DMS153 (cell line): Measurements from ENCODE around the gene HBQ1.
"Not testable (repeated sequence)": the region's sequence is repeated elsewhere in the genome, so short reads cannot be mapped to it uniquely, and the experiment has no call there.

Experiments
- DNase-seq: peaks from one replicate; lab custom pipeline; 2025; lab: John Stamatoyannopoulos, UW

Gene HBQ1

DNA sequence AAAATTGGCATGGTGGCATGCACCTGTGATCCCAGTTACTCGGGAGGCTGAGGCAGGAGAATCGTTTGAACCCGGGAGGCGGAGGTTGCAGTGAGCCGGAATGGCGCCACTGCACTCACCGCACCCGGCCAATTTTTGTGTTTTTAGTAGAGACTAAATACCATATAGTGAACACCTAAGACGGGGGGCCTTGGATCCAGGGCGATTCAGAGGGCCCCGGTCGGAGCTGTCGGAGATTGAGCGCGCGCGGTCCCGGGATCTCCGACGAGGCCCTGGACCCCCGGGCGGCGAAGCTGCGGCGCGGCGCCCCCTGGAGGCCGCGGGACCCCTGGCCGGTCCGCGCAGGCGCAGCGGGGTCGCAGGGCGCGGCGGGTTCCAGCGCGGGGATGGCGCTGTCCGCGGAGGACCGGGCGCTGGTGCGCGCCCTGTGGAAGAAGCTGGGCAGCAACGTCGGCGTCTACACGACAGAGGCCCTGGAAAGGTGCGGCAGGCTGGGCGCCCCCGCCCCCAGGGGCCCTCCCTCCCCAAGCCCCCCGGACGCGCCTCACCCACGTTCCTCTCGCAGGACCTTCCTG, at the start of gene HBQ1:
Gene HBQ1, plus strand, starts transcription at position 359 of the 575 bp plus-strand sequence. Its CDS starts 28 bp downstream, at position 387.
- DNase-seq, result no peak

DNA sequence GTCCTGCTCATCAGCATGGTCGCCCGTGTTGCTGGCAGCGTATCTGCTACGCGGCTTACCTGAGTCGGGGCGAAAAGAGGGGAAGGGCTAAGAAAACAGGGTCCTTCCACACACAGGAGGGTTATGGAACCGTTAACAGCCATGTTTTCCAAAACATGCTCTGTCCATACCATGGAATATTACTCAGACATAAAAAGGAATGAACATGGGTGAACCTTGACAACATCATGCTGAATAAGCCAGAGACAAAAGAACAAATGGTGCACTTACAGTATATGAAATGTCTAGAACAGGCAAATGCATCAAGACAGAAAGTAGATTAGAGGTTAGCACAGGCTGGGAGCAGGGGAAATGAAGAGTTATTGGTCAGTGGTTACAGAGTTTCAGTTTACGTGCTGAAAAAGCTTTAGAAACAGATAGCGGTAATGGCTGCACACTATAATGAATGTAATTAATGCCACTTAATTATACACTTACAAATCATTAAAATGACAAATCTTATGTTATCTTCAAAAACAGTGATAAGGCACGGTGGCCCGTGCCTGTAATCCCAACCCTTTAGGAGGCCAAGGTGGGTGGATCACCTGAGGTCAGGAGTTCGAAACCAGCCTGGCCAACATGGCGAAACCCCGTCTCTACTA, 49.6 kb upstream of the HBQ1 start:
- DNase-seq, result no peak

DNA sequence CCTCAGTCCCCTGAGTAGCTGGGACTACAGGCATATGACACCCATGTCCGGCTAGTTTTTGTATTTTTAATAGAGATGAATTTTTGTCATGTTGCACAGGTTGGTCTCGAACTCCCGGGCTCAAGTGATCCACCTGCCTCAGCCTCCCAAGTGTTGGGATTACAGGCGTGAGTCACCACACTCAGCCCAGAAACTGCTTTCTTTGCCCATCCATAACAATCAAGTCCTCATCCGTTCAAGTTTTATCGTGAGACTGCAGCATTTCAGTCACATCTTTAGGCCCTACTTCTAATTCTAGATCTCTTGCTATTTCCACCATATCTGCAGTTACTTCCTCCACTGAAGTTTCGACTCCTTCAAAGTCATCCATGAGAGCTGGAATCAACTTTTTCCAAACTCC, 48.1 kb upstream of the HBQ1 start:
- DNase-seq, result no peak

DNA sequence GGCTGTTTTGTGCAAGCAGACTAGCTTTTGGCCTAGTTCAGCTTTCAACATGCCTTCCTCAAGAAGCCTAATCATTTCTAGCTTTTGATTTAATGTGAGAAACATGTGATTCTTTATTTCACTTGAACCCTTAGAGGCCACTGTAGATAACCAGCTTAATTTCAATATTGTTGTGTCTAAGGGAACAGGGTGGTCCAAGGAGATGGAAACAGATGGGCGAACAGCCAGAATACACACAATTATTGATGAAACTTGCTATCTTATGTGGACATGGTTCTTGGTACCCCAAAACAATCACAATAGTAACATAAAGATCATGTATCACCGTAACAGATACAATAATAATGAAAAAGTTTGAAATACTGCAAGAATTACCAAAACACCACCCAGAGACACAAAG, 46.5 kb upstream of the HBQ1 start:
- no peak for DNase-seq

DNA sequence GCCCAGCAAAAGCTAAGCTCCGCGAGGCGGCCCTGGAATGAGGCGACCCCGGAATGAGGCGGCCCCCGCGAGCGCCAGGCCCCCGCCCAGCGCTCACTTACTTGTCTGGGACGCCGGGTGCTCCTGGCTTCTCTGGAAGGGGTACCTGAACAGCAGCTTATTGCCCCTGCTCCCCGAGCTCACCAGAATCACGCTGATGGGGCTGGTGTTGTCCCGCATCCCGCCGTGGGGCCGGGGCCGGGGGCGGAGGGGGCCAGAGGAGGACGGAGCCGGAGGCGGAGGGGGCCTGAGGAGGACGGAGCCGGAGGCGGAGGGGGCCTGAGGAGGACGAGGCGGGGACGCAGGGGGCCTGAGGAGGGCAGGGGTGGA, 42.2 kb upstream of the HBQ1 start:
- no peak for DNase-seq

DNA sequence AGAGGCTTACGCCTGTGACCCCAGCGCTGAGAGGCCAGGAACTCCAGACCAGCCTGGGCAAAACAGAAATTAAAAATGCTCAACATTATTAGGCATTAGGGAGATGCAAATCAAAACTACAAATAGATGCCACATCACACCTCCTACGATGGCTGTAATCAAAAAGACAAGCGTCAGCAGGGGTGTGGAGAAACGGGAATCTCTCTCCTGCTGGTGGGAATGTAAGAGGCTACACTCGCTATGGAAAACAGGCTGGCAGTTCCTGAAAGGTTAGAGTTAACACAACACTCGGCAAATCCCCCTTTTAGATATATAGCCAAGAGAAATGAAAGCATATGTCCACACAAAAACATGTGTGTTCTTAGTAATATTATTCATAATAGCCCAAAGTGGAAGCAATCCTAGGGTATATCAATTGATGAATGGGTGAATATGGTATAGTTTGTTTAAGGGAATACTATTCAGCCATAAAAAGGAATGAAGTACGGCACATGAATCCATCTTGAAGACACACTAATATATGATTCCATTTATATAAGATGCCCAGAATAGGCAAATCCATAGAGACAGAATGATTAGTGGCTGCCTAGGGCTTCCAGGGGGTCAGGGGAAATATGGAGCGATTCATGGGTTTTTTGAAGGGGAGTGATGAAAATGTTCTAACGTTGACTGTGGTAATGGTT, 39.9 kb upstream of the HBQ1 start:
- DNase-seq, result no peak

DNA sequence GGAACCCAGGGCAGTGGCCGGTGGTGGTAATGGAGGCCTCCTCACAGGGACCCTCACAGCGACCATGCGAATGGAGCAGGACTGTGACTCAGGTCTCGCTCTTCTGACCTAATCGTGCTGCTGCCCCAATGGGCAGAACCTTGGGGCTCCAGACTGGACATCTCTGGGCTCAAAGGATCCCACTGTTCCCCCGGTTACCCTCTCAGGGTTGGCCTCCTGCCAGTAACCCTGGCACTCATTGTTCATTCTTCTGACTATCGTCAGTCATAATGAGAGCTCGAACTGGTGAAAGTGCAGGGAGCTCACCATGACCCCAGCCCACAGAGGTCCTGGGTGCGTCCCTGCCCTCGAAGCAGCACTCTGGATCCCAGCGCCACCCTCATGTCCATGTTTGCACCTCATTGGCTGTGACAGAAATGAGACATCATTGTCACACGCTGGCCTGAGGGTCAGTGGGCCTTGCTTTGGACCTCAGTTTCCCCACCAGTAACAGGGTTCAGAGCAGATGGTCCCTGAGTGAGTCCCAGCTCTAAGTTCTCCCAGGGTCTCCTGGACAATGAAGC, 37.8 kb upstream of the HBQ1 start:
- DNase-seq, result no peak

DNA sequence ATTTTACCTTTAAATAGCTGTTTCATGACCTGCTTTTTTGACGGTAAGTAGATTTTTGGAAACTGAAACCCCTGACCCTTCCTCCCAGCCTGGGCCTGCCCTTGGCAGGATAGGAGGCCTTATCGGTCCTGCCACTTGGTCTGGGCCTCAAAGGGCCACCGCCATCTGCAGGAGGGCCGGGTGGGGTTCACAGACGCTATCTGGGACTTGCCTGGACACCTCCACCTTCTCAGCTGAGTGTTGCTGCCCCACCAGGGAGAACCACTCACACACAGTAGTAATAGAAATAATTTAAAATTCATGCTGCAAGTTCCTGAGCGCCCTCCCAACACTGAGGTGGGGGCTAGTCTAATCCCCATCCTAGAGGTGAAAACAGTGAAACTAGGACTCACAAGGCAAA, 37.2 kb upstream of the HBQ1 start:
- no peak for DNase-seq

DNA sequence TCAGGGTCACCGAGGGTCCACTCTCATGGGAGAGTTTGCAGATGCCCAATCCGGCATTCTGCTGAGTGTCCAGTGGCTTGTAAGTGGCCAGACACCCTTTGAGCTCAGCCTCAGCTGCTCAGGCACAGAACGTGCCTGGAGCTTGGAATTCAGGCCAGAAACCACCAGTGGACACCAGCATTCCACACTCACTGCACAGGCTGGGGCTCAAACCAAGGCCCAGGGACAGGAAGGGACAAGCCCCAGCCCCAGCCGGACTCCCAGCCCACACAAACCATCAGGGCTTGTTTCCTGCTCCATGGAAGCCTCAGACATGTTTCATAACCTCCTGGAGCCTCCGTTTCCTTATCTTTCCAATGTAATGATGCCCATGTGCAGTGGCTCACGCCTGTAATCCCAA, 36.8 kb upstream of the HBQ1 start:
- DNase-seq, result no peak

DNA sequence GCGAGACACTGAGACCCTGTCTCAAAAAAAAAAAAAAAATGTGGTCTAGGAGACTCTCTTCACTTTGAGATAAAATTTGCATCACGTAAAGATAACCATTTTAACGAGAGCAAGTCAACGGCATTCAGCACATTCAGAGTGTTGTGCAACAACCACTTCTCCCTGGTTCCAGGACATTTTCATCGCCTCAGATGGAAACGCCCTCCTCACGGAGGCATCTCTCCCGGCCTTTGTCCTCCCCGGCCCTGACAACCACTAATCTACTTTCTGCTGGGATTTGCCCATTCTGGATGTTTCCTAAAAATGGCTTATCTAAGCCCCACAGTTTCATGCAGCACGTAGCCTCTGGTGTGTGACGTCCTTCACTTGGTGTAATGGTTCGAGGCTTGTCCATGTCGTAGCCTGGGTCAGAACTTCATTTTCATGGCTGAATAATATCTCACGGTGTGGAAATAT, 35.4 kb upstream of the HBQ1 start:
- DNase-seq, result no peak

DNA sequence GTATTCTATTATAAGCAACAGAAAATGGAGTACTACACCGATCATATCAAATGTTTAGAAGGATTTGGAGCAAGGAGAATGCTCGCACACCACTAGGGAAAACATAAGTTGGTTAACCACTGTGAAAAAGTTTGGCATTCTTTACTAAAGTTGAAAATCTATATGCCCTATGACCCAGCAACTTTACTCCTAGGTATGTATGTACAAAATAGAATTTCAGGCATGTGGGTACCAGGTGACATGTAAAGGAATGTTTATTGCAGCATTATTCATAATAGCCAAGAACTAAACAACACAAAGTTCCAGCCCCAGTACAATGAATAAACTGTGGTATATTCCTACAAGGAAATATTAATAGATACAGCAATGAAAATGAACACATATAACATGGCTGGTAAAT, 33.6 kb upstream of the HBQ1 start:
- no peak for DNase-seq

DNA sequence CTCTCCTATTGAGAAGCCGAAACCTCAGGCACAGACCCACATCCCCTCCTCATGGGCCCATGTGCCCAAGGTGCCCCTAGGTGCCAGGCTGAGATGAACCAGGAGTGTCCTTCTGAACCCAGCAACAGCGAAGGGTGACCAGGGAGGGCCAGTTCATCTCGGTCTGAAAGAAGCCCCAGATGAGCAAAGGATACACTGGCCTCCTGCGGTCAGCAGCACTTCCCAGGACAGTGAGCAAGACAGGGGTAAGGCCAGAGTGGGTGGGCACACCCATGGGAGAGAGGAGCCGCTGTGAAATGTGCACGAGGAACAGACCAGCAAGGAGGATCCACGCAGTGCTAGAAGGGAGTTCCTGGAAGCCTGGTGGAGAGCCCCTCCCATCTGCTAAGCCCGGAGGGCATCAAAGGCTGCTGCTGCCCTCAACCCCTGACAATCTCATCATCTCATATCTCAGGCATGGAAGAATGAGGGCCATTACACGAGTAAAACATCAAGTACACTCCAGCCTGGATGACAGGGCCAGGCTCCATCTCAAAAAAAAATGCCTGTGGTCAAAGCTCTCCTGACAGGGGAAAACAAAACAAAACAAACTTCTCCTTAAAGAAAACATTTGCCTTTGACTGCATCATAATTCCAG, 31.1 kb upstream of the HBQ1 start:
- no peak for DNase-seq

DNA sequence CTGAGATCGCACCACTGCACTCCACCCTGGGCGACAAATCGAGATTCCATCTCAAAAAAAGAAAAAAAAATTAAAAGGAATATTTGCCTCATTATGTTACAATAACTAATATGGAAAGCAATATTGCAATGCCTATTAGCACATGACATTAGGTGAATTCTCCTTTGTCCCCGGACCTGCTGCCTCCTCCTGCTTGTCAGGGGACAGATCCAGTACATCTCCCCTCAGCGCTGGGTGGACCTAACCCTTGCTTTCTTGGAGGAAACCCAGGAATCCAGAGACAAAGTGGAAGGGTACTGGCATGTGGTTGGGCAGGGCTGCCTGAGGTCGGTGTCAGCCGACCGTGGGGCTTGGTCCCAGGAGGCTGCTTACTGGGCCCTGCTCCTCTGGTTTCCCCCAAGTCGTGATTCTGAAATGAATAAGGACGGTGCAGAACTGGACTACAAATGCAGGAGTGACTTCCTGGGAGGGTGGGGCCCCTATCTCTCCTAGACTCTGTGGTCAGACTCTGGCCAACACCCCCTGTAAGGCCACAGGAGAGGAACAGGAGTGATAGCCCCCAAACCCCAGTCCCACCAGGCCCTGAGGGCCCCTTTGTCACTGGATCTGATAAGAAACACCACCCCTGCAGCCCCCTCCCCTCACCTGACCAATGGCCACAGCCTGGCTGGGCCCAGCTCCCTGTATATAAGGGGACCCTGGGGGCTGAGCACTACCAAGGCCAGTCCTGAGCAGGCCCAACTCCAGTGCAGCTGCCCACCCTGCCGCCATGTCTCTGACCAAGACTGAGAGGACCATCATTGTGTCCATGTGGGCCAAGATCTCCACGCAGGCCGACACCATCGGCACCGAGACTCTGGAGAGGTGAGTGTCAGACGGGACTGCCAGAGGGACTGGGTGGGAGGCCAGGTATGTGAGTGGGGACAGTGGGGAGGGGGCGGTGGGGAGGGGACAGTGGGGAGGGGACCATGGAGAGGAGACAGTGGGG, 27.8 kb upstream of the HBQ1 start, which contains the start of gene HBZ:
Gene HBZ, plus strand, starts transcription at position 504 of the 988 bp plus-strand sequence. Its CDS starts 266 bp downstream, at position 770.
- no peak for DNase-seq

DNA sequence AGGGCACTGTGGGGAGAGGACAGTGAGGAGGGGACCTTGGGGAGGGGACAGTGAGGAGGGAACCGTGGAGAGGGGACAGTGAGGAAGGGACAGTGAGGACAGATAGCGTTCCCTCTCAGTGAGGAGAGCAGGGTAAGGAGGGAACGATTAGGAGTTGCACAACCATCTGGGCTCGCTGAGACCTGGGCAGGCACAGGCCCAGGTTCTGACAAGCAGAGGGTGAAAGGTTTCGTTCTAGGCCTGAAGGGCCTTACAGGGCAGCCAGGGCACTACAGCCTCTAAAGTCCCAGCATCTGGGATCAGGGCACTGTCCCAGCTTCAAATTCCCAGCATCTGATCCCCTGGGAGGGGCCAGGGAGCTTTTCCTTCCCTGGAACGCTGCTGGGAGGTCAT, 27.1 kb upstream of the HBQ1 start:
- not testable (repeated sequence) for DNase-seq

DNA sequence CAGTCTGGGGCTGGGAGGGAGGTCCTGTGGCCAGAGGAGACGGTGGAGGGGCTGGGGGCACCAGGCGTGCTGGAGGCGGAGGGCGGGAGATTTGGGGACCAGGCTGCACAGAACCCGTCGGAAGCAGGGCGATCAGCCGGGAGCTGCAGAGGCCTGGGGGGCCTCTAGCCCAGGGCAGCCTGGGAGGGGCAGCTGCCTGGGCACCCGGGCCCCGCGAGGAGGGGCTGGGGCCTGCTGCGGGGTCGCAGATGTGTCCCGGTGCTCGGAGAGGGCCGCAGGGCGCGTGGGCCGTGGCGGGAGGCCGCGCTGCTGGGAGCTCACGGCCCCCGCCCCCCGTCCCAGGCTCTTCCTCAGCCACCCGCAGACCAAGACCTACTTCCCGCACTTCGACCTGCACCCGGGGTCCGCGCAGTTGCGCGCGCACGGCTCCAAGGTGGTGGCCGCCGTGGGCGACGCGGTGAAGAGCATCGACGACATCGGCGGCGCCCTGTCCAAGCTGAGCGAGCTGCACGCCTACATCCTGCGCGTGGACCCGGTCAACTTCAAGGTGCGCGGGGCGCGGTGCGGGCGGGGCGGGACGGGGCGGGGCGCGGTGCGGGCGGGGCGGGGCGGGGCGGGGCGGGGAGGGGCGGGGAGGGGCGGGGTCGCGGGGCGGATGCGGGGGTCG, 26.6 kb upstream of the HBQ1 start:
- not testable (repeated sequence) for DNase-seq

DNA sequence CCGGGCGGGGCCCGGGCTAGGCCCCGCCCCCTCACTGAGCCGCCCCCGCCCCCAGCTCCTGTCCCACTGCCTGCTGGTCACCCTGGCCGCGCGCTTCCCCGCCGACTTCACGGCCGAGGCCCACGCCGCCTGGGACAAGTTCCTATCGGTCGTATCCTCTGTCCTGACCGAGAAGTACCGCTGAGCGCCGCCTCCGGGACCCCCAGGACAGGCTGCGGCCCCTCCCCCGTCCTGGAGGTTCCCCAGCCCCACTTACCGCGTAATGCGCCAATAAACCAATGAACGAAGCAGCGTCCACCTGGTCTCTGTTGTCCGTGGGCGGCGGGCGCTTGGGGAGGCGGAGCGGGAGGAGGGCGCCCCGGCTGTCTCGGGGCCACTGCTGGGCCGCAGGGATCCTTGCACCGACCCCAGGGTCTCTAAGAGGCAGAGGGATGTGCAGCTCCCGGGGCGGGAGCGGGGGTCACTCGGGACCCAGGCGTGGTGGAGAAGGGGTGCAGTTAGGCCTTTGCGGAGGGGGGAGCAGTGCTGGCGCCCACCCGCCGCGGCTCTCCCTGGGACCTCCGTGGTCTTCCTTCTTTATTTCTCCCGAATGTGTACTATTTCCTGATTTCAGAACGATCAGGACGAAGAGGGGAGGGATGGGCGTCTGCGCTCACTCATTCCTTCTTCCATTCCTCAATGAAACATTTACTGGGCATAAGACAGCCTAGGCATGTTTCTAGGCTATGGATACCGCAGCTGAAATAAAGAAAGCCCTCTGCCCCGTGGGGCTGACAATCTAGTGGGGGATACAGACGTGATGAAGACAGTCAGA, 25.8 kb upstream of the HBQ1 start:
- no peak for DNase-seq

DNA sequence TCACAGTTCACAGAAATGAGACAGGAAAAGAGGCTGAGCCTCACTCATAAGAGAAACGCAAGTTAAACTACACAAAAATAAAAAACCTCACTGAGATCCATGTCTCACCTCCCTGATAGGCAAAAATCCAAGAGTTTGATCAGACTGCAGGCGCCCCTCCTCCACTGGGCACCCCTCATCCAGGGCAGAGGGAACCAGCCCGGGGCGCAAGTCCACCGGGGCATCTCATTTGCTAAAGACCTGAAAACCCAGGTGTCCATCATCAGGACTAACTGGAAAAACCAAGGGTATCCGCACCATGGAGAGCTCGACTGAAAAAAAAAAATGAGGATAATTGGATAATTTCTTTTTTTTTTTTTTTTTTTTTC, 25.2 kb upstream of the HBQ1 start:
- no peak for DNase-seq

DNA sequence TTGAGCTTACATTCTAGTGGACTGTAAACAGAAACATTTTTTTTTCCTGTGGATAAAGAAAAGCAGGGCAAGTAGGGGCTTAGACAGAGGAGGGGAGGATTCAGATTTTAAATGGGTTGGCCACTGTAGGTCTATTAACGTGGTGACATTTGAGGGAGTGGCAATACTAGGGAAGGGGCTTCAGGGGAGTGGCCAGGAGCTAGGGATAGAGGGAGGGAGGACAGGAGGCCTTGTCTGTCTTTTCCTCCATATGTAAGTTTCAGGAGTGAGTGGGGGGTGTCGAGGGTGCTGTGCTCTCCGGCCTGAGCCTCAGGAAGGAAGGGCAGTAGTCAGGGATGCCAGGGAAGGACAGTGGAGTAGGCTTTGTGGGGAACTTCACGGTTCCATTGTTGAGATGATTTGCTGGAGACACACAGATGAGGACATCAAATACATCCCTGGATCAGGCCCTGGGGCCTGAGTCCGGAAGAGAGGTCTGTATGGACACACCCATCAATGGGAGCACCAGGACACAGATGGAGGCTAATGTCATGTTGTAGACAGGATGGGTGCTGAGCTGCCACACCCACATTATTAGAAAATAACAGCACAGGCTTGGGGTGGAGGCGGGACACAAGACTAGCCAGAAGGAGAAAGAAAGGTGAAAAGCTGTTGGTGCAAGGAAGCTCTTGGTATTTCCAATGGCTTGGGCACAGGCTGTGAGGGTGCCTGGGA, 21.0 kb upstream of the HBQ1 start:
- DNase-seq, result no peak

DNA sequence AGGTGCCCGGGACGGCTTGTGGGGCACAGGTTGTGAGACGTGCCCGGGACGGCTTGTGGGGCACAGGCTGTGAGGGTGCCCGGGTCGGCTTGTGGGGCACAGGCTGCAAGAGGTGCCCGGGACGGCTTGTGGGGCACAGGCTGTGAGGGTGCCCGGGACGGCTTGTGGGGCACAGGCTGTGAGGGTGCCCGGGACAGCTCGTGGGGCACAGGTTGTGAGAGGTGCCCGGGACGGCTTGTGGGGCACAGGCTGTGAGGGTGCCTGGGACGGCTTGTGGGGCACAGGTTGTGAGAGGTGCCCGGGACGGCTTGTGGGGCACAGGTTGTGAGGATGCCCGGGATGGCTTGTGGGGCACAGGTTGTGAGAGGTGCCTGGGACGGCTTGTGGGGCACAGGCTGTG, 20.0 kb upstream of the HBQ1 start:
- not testable (repeated sequence) for DNase-seq
